Peyer's patch (tissue), 4 donors: ENCODE data around the gene FKBP2. TPM values are rescaled to one million over a fixed set of nuclear protein-coding genes. Genes with fewer than 3 reads are reported as not detected.

Experiments used
- DNase-seq, 3 donors: peaks; one replicate each; pipeline ENCODE4 v3.0.0-alpha.2; 2017 to 2019
- H3K27ac ChIP-seq, 4 donors: fragments of 200-600 bp; sonication (generic); one replicate each; pipeline ENCODE4 v1.5.1; 2016 to 2019
- H3K27me3 ChIP-seq, 2 donors: fragments of 200-600 bp; sonication (generic); one replicate each; pipeline ENCODE4 v1.5.1; 2019
- H3K36me3 ChIP-seq, 3 donors: fragments of 200-600 bp; sonication (generic); one replicate each; pipeline ENCODE4 v1.5.1; 2016 to 2019
- H3K4me1 ChIP-seq, 4 donors: fragments of 200-600 bp; sonication (generic); one replicate each; pipeline ENCODE4 v1.5.1; 2016 to 2019
- H3K4me3 ChIP-seq, 4 donors: fragments of 200-600 bp; sonication (generic); 1 replicate in 3 of 4; 2 replicates in 1 of 4; pipeline ENCODE4 v1.5.1; 2016 to 2019; ENCODE audit warnings: mild to moderate bottlenecking in 1 of 4
- H3K9me3 ChIP-seq, 4 donors: fragments of 200-600 bp; sonication (generic); one replicate each; pipeline ENCODE4 v1.5.1; 2016 to 2019; ENCODE audit warnings: mild to moderate bottlenecking in 1 of 4
- CTCF ChIP-seq, 6 experiments: fragments of 450-650 bp in 4 of 6; fragments of 200-600 bp in 2 of 6; sonication (generic) in 1 of 6; IDR thresholded peaks; one replicate each; pipeline ENCODE4 v1.5.1; 2017 to 2019; ENCODE audit warnings: antibody characterized with exemption in 6 of 6, mild to moderate bottlenecking in 3 of 6, moderate library complexity in 1 of 6
- POLR2A ChIP-seq, 2 donors: fragments of 450-650 bp; IDR thresholded peaks; one replicate each; pipeline ENCODE4 v1.5.1; 2017; ENCODE audit warnings: antibody characterized with exemption in 2 of 2, mild to moderate bottlenecking in 2 of 2, moderate library complexity in 2 of 2
- total RNA-seq, 4 donors: library from RNA; depleted of rRNA; stranded (reverse); fragments of >200 nt; gene quantifications; one replicate each; pipeline ENCODE4 v1.1.0, GENCODE V29; 2016

Gene FKBP2
- total RNA-seq, 4 donors from 2014 or later = 46.2 to 101 (median 94.0) TPM

- Histone ChIP-seq H3K27me3 (no peaks in the 10 kb centered on the region), H3K27ac (peak overlapping the region; percentile 61 to 95 (median 83)), H3K4me1 (peaks cover 0 to 63% (median 32%) of the 10 kb centered on the region in 4 donors), H3K4me3 (peak overlapping the region; percentile 52 to 91 (median 80)), H3K36me3 (peaks cover 0 to 19% (median 0%) of the 10 kb centered on the region in 3 donors), H3K9me3 (no peaks in the 10 kb centered on the region)
- no peak for TF ChIP-seq POLR2A (IDR thresholded peaks at IDR 0.05)
- TF ChIP-seq CTCF (IDR thresholded peaks at IDR 0.05) = no peak
- no peak for DNase-seq
These were observed 5.3 kb upstream of the FKBP2 start for GRCh38 chr11:64235437-64236161.

- peak in 2 of 3 donors; percentile 84 to 85 for DNase-seq
- no peaks in the 10 kb centered on the region for H3K27me3 ChIP-seq
- H3K4me1 ChIP-seq = peaks cover 0 to 55% (median 32%) of the 10 kb centered on the region in 4 donors
- no peaks in the 10 kb centered on the region for H3K9me3 ChIP-seq
- H3K27ac ChIP-seq = peak overlapping the region; percentile 34 to 100 (median 83)
- peak in 3 of 6 experiments; percentile 10 to 22 (median 20) for TF ChIP-seq CTCF (IDR thresholded peaks at IDR 0.05)
- TF ChIP-seq POLR2A (IDR thresholded peaks at IDR 0.05) = peak in 1 of 2 donors; percentile 22
- peaks cover 0 to 19% (median 0%) of the 10 kb centered on the region in 3 donors for H3K36me3 ChIP-seq
- H3K4me3 ChIP-seq = peak overlapping the region in 1 of 4 donors; percentile 22
These were observed 3.4 kb upstream of the FKBP2 start for GRCh38 chr11:64237484-64237951.

GRCh38 chr11:64238076-64238475, 2.8 kb upstream of the FKBP2 start:
- H3K27ac ChIP-seq = peak overlapping the region; percentile 34 to 100 (median 83)
- H3K27me3 ChIP-seq = no peaks in the 10 kb centered on the region
- H3K36me3 ChIP-seq = peaks cover 0 to 19% (median 0%) of the 10 kb centered on the region in 3 donors
- peak in 1 of 3 donors; percentile 61 for DNase-seq
- H3K4me1 ChIP-seq = peaks cover 0 to 55% (median 35%) of the 10 kb centered on the region in 4 donors
- TF ChIP-seq CTCF (IDR thresholded peaks at IDR 0.05) (no peak), POLR2A (IDR thresholded peaks at IDR 0.05) (no peak)
- H3K9me3 ChIP-seq = no peaks in the 10 kb centered on the region
- no peak overlapping the region for H3K4me3 ChIP-seq

- no peaks in the 10 kb centered on the region for H3K27me3 ChIP-seq
- no peak for TF ChIP-seq POLR2A (IDR thresholded peaks at IDR 0.05)
- no peak for TF ChIP-seq CTCF (IDR thresholded peaks at IDR 0.05)
- no peak overlapping the region for H3K4me3 ChIP-seq
- peaks cover 0 to 58% (median 29%) of the 10 kb centered on the region in 4 donors for H3K4me1 ChIP-seq
- peak overlapping the region; percentile 41 to 100 (median 98) for H3K27ac ChIP-seq
- peaks cover 0 to 22% (median 0%) of the 10 kb centered on the region in 3 donors for H3K36me3 ChIP-seq
- DNase-seq = no peak
- no peaks in the 10 kb centered on the region for H3K9me3 ChIP-seq
These were observed 1.9 kb upstream of the FKBP2 start for GRCh38 chr11:64238999-64239398.

GRCh38 chr11:64239662-64240434, 1.0 kb upstream of the FKBP2 start:
- Histone ChIP-seq H3K4me1 (peaks cover 0 to 61% (median 30%) of the 10 kb centered on the region in 4 donors), H3K36me3 (peaks cover 0 to 26% (median 0%) of the 10 kb centered on the region in 3 donors), H3K9me3 (no peaks in the 10 kb centered on the region), H3K27ac (peak overlapping the region; percentile 98 to 100 (median 98)), H3K27me3 (no peaks in the 10 kb centered on the region), H3K4me3 (peak overlapping the region; percentile 76 to 95 (median 94))
- DNase-seq = peak in 1 of 3 donors; percentile 72
- TF ChIP-seq CTCF (IDR thresholded peaks at IDR 0.05) = no peak
- TF ChIP-seq POLR2A (IDR thresholded peaks at IDR 0.05) = no peak
